Effector memory CD4-positive, alpha-beta T cell (primary cell): ENCODE measurements around the gene CACNA2D3.

ENCODE experiments used
- DNase-seq, 3 donors: peaks; one replicate each; pipeline ENCODE4 v3.0.0-alpha.2; 2020
- H3K27ac ChIP-seq: 2 replicates; pipeline ENCODE4 v1.7.0; 2013; ENCODE audit warnings: mild to moderate bottlenecking, low read length, moderate library complexity; ENCODE audit not compliant: insufficient read depth, poor library complexity, severe bottlenecking
- H3K27me3 ChIP-seq: replicated peaks from 2 replicates; pipeline ENCODE4 v1.7.0; 2013; ENCODE audit warnings: mild to moderate bottlenecking, low read length; ENCODE audit not compliant: insufficient read depth, control insufficient read depth, poor library complexity, severe bottlenecking
- H3K36me3 ChIP-seq: 2 replicates; pipeline ENCODE4 v1.7.0; 2013; ENCODE audit warnings: mild to moderate bottlenecking, low read length, moderate library complexity; ENCODE audit not compliant: control insufficient read depth, insufficient read depth
- H3K4me1 ChIP-seq: 2 replicates; pipeline ENCODE4 v1.7.0; 2013; ENCODE audit warnings: low read length, mild to moderate bottlenecking; ENCODE audit not compliant: control insufficient read depth, insufficient read depth, poor library complexity, severe bottlenecking
- H3K4me3 ChIP-seq: 2 replicates; pipeline ENCODE4 v1.7.0; 2013; ENCODE audit warnings: low read length, low read depth, mild to moderate bottlenecking; ENCODE audit not compliant: insufficient read depth, poor library complexity, severe bottlenecking
- H3K9me3 ChIP-seq: 2 replicates; pipeline ENCODE4 v1.7.0; 2013; ENCODE audit warnings: mild to moderate bottlenecking, low read length, moderate library complexity; ENCODE audit not compliant: control insufficient read depth

The CACNA2D3 gene

GRCh38 chr3:54853573-54854404 is 731.4 kb downstream of the CACNA2D3 start:
- DNase-seq = no peak
- Histone ChIP-seq H3K36me3 (no peaks in the 10 kb centered on the region), H3K4me1 (no peaks in the 10 kb centered on the region), H3K9me3 (no peaks in the 10 kb centered on the region), H3K27ac (no peak overlapping the region), H3K27me3 (no peaks in the 10 kb centered on the region), H3K4me3 (no peak overlapping the region)

- Histone ChIP-seq H3K9me3 (no peaks in the 10 kb centered on the region), H3K27me3 (no peaks in the 10 kb centered on the region), H3K4me1 (no peaks in the 10 kb centered on the region), H3K36me3 (no peaks in the 10 kb centered on the region), H3K4me3 (no peak overlapping the region), H3K27ac (no peak overlapping the region)
- DNase-seq = no peak
Observed at GRCh38 chr3:54856271-54856670, 733.9 kb downstream of the CACNA2D3 start.

DNA sequence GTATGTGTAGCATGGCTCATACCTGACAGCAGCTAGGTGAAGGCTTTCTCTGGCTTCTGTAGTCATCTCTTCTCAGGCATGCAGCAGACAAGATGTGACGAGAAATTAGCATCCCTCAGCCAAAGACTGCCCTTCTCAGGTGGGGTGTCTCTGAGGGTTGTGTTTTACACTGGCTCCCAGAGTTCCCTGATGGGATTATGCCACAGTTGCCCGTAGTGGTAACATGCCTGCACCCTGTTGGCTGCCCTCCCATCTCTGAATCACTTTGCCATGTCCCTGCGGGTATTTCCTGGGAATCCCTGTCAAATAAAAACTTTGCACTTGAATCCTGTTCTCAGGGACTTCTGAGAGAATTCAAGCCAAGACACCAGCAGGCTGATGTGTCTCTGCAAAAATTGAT is 735.0 kb downstream of the CACNA2D3 start:
- no peak for DNase-seq
- Histone ChIP-seq H3K27me3 (no peaks in the 10 kb centered on the region), H3K27ac (no peak overlapping the region), H3K4me3 (no peak overlapping the region), H3K4me1 (no peaks in the 10 kb centered on the region), H3K9me3 (no peaks in the 10 kb centered on the region), H3K36me3 (no peaks in the 10 kb centered on the region)

DNA sequence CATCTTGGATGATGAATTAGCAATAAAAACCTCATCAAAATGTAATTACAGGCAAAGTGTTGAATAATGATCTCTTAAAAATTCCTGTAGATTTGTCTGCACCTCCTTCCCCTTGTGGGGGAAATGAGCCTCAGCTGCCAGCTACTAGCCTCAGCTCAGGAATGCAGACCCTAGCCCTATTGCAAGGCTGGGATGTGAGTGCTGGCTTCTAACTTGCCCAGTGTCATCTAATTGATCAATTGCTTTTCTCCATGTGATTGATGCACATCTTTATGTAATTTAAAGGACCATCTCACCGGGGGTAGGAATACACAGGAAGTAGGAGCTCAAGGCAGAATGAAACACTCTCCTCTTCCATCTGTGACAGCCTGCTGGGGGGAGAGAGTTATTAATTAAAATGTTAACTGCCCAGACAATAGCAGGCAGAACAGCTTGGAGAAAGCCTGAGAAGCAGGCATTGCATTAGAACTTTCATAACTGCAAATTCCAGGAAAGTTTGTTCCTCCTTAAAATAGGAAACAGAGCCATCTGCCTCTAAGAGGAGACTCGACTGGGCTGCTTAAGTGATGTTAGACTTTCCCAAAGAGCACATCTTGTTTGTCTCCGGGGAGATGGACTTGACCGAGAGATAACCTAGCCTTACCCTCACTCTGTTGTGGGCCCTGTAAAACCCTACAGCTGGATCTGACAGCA is 735.9 kb downstream of the CACNA2D3 start:
- DNase-seq = no peak
- H3K4me1 ChIP-seq = no peaks in the 10 kb centered on the region
- no peak overlapping the region for H3K27ac ChIP-seq
- no peaks in the 10 kb centered on the region for H3K9me3 ChIP-seq
- no peaks in the 10 kb centered on the region for H3K27me3 ChIP-seq
- H3K36me3 ChIP-seq = no peaks in the 10 kb centered on the region
- no peak overlapping the region for H3K4me3 ChIP-seq

DNA sequence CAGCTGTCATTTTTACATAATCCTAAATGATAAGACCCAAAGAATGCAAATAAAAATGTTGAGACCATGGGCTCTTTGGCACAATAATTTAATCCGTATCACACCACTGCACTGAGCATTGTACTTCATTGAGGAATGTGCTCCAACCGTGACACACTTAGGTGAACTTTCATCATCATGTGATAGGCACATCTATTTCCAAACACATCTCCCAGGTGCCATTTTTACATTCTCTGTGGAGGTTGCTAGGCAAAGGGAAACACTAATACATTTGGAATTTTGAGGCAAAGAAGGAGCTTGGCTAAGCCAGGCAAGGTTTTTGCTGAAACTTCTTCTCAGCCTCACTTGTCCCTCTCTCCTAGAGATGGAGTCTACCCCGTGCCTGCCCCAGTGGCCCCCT is 736.8 kb downstream of the CACNA2D3 start:
- H3K27ac ChIP-seq = no peak overlapping the region
- H3K4me1 ChIP-seq = no peaks in the 10 kb centered on the region
- no peak overlapping the region for H3K4me3 ChIP-seq
- DNase-seq = no peak
- H3K36me3 ChIP-seq = no peaks in the 10 kb centered on the region
- H3K9me3 ChIP-seq = no peaks in the 10 kb centered on the region
- no peaks in the 10 kb centered on the region for H3K27me3 ChIP-seq

DNA sequence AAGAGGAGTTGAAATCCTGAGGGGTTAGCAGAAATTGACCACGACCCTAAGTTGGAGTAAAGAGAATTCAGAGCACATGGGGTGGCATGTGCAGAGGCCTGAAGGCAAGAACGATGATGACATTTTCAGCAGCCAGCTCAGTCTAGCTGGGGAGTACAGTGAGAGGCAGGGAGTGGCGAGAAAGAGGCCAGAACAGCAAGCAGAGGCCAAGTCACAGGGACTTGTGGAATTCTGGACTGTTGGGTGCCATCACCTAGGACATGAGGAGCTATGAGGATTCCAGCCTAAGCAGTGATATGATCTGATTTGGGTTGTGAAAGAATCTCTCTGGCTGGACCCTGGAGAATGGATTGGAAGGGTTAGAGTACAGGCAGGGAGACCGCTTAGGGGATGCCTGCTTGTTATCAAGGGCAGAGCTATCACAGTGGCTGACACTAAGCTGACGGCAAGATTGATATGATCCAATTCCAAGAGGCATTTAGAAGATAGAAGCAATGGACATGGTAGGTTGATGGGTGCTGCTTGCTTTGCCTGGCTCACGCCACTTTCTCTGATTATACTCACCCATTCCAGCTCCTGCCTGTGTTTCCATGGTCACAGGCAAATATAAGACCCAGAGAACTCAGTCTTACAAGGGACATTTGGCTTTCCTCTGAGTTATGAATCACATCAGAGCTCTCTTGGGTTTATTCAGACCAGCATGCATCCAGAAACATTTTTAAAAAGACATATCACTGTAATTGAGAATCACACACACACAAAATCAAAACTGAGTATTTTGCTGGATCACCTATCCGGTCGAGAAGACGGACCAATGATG is 739.1 kb downstream of the CACNA2D3 start:
- DNase-seq = no peak
- Histone ChIP-seq H3K9me3 (no peaks in the 10 kb centered on the region), H3K4me3 (no peak overlapping the region), H3K4me1 (no peaks in the 10 kb centered on the region), H3K27ac (no peak overlapping the region), H3K27me3 (no peaks in the 10 kb centered on the region), H3K36me3 (no peaks in the 10 kb centered on the region)

GRCh38 chr3:54862526-54862925 is 740.2 kb downstream of the CACNA2D3 start:
- Histone ChIP-seq H3K9me3 (no peaks in the 10 kb centered on the region), H3K27me3 (no peaks in the 10 kb centered on the region), H3K36me3 (no peaks in the 10 kb centered on the region), H3K27ac (no peak overlapping the region), H3K4me3 (no peak overlapping the region), H3K4me1 (no peaks in the 10 kb centered on the region)
- no peak for DNase-seq

DNA sequence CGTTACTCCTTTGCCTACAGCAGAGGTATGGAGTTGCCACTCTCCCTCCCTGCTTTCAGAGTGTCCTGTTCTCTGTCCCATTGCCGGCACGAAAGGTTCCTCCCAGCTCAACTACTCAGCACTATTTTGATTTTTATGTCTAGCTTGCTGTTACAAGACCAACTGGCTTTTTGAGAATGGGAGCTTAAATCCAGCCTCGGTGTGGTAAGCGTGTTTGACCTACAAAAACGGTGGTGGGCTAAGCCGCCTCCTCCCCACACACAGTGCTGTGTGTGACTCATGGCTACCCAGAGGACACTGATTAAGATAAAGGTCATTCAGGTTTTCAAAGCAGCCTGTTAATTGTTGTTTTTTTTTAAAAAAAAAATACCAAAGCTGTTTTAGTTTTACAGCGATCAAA is 741.0 kb downstream of the CACNA2D3 start:
- H3K27ac ChIP-seq = no peak overlapping the region
- DNase-seq = no peak
- H3K27me3 ChIP-seq = no peaks in the 10 kb centered on the region

GRCh38 chr3:54863786-54864185 is 741.4 kb downstream of the CACNA2D3 start:
- Histone ChIP-seq H3K9me3 (no peaks in the 10 kb centered on the region), H3K27me3 (no peaks in the 10 kb centered on the region), H3K27ac (no peak overlapping the region), H3K4me3 (no peak overlapping the region), H3K36me3 (no peaks in the 10 kb centered on the region), H3K4me1 (no peaks in the 10 kb centered on the region)
- DNase-seq = no peak

More for the DNA sequence above, 741.0 kb downstream of the CACNA2D3 start:
- Histone ChIP-seq H3K4me3 (no peak overlapping the region), H3K4me1 (no peaks in the 10 kb centered on the region), H3K9me3 (no peaks in the 10 kb centered on the region), H3K36me3 (no peaks in the 10 kb centered on the region)

GRCh38 chr3:54865316-54865715 is 743.0 kb downstream of the CACNA2D3 start:
- Histone ChIP-seq H3K4me1 (no peaks in the 10 kb centered on the region), H3K27me3 (no peaks in the 10 kb centered on the region)

More at GRCh38 chr3:54865316-54865715, 743.0 kb downstream of the CACNA2D3 start:
- H3K36me3 ChIP-seq = no peaks in the 10 kb centered on the region
- no peak overlapping the region for H3K27ac ChIP-seq
- H3K9me3 ChIP-seq = no peaks in the 10 kb centered on the region
- no peak overlapping the region for H3K4me3 ChIP-seq
- DNase-seq = no peak
